Measurements from ENCODE around the gene MUC4. TPM values are rescaled to one million over a fixed set of nuclear protein-coding genes. Genes with fewer than 3 reads are reported as not detected.
"Not testable (repeated sequence)": the region's sequence is repeated elsewhere in the genome, so short reads cannot be mapped to it uniquely, and the experiment has no call there.

MUC4 gene
- total and polyA plus RNA-seq, 9 donors: 0.02 to 0.99 (median 0.31) TPM; not detected in 2

DNA sequence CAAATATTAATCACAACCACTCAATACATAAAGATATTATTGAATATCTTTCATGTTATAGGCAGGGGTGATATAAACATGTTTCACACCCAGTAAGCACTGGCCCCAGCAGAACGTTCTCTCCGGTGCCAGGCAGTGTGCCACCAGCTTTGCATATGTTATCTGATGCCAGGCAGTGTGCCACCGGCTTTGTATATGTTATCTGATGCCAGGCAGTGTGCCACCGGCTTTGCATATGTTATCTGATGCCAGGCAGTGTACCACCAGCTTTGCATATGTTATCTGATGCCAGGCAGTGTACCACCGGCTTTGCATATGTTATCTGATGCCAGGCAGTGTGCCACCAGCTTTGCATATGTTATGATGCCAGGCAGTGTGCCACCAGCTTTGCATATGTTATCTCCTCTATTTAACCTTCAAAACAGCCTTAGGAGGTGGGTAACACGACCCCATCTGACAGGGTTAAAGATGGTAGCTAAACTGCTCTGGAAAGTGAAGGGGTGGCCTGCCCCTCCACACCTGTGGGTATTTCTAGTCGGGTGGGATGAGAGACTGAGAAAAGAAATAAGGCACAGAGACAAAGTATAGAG, 84.0 kb downstream of the MUC4 start:
- intact Hi-C loops (cut with DNase I): loop anchor here in 1 of 4 donors (2.0 kb wide), 1 partner anchor 109 kb away; no protein-coding TSS in a partner anchor
- no peaks in the 10 kb centered on the region for H3K27me3 ChIP-seq
- H3K27ac ChIP-seq: no peak overlapping the region
- TF ChIP-seq, protein P1, sequence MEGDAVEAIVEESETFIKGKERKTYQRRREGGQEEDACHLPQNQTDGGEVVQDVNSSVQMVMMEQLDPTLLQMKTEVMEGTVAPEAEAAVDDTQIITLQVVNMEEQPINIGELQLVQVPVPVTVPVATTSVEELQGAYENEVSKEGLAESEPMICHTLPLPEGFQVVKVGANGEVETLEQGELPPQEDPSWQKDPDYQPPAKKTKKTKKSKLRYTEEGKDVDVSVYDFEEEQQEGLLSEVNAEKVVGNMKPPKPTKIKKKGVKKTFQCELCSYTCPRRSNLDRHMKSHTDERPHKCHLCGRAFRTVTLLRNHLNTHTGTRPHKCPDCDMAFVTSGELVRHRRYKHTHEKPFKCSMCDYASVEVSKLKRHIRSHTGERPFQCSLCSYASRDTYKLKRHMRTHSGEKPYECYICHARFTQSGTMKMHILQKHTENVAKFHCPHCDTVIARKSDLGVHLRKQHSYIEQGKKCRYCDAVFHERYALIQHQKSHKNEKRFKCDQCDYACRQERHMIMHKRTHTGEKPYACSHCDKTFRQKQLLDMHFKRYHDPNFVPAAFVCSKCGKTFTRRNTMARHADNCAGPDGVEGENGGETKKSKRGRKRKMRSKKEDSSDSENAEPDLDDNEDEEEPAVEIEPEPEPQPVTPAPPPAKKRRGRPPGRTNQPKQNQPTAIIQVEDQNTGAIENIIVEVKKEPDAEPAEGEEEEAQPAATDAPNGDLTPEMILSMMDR (IDR thresholded peaks at IDR 0.05): no peak
- TF ChIP-seq EP300 (IDR thresholded peaks at IDR 0.05) (no peak), POLR2A (IDR thresholded peaks at IDR 0.05) (no peak)
- no peaks in the 10 kb centered on the region for H3K9me3 ChIP-seq
- H3K36me3 ChIP-seq: no peaks in the 10 kb centered on the region
- H3K4me1 ChIP-seq (ENCODE audit: insufficient read depth): no peaks in the 10 kb centered on the region
- 37 to 51% (median 43%) methylated on average over 7 of the region's 7 CpGs for WGBS, 3 donors
- H3K4me3 ChIP-seq: no peak overlapping the region
- no peak for DNase-seq

DNA sequence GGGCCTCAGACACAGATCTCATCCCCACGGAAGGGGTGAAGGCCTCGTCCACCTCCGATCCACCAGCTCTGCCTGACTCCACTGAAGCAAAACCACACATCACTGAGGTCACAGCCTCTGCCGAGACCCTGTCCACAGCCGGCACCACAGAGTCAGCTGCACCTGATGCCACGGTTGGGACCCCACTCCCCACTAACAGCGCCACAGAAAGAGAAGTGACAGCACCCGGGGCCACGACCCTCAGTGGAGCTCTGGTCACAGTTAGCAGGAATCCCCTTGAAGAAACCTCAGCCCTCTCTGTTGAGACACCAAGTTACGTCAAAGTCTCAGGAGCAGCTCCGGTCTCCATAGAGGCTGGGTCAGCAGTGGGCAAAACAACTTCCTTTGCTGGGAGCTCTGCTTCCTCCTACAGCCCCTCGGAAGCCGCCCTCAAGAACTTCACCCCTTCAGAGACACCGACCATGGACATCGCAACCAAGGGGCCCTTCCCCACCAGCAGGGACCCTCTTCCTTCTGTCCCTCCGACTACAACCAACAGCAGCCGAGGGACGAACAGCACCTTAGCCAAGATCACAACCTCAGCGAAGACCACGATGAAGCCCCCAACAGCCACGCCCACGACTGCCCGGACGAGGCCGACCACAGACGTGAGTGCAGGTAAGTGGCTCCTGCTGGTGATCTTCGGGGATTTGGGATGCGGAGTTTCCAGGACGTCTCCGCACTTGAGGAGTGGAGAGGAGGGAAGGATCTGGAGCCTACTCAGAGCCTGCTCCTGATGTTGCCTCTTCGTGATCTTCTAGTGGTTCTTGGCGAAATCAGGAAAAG, 85.6 kb downstream of the MUC4 start:
- H3K27me3 ChIP-seq; DNase-seq; H3K27ac ChIP-seq; H3K4me3 ChIP-seq; H3K4me1 ChIP-seq (ENCODE audit: insufficient read depth); H3K9me3 ChIP-seq; H3K36me3 ChIP-seq: not testable (repeated sequence)
- intact Hi-C loops (cut with DNase I): loop anchor here in 1 of 4 donors (2.0 kb wide), 1 partner anchor 107 kb away; no protein-coding TSS in a partner anchor
- 90 to 96% (median 93%) methylated on average over 29 to 32 of the region's 32 CpGs for WGBS, 3 donors

DNA sequence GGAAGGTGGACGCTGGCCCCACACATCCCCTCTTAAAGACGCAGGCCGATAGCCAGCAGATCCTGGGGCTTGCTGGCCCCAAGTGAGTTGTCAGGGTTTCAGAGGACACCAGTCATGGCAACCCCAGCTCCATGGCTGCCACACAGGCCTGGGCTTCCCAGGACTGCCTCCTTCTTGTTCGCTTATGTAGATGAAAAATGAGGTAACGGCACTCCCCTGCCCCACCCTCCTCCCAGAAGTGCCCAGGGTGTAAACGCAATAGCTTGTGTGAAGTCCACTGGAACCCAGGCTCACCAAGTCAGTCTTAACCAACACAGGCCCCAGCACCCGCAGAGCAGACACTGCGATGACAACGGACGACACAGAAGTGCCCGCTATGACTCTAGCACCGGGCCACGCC, 87.4 kb downstream of the MUC4 start:
- H3K4me3 ChIP-seq; DNase-seq; H3K9me3 ChIP-seq; H3K4me1 ChIP-seq (ENCODE audit: insufficient read depth); H3K36me3 ChIP-seq; H3K27ac ChIP-seq; intact Hi-C loops (cut with DNase I); H3K27me3 ChIP-seq: not testable (repeated sequence)
- 84% methylated on average over 5 of the region's 13 CpGs; no CpG with 5 or more reads in 2 of the 3 donors for WGBS, 3 donors

DNA sequence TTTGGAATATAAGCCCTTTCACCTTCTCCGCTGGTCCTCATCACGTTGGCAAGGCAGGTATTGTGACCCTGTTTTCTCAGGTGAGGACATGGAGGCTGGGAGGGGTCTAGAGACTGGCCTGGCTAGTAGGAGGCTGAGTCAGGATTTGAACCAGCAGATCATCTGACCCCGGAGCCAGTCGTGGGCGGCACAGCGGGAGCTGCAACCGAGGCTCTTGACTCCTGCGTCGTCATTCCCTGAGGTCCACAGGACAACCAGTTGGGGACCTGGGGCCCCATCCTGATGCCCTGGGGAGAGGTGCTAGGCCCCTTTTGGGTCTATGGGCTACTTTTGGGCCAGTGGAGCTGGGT, 88.8 kb downstream of the MUC4 start:
- H3K36me3 ChIP-seq; H3K9me3 ChIP-seq; H3K4me1 ChIP-seq (ENCODE audit: insufficient read depth); DNase-seq; H3K27me3 ChIP-seq; intact Hi-C loops (cut with DNase I); H3K27ac ChIP-seq; H3K4me3 ChIP-seq: not testable (repeated sequence)
- 63 to 91% (median 66%) methylated on average over 6 to 9 of the region's 9 CpGs for WGBS, 3 donors

DNA sequence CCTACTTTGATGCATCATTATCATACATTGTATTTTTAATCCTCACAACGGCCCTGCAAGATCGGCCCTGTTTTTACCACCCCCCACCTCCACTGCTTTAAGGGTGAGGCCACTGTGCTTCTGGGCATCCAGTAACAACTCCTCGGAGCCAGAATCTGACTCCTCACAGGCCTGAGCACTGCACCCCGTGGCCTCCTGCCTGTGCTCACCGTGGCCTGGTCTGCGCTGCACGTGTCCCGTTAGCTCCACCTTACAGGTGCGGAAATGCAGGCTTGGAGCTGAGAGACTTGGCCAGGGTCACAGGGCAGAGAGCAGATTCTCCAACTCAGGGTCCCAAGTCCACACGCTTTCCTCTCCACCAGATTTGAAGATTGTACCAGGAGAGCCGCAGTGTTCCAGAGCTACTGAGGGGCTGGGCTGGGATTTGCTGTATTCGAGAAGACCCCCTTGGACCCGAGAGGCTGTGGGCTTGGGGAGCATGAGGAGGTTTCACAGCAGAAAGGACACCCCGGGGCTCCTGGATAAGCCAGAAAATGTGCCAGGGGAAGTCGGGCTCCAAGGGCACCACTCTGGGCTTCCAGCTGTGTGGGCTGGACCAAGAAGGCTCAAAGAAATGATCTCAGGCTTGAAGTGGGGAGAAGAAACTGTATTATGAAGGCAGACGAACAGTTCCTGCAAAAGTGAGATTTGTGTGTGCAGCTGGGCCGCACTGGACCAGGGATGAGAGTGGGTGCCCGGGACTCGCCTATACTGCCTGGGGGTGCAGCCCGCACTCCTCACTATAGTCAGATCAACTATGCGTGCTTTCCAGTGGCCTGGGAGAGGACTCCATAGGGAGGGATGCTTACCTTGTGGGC, 89.4 kb downstream of the MUC4 start:
- intact Hi-C loops (cut with DNase I); H3K4me1 ChIP-seq (ENCODE audit: insufficient read depth); H3K9me3 ChIP-seq; H3K27ac ChIP-seq; DNase-seq; H3K27me3 ChIP-seq; H3K36me3 ChIP-seq; H3K4me3 ChIP-seq: not testable (repeated sequence)
- WGBS, 3 donors: 71 to 83% (median 81%) methylated on average over 10 to 17 of the region's 21 CpGs

DNA sequence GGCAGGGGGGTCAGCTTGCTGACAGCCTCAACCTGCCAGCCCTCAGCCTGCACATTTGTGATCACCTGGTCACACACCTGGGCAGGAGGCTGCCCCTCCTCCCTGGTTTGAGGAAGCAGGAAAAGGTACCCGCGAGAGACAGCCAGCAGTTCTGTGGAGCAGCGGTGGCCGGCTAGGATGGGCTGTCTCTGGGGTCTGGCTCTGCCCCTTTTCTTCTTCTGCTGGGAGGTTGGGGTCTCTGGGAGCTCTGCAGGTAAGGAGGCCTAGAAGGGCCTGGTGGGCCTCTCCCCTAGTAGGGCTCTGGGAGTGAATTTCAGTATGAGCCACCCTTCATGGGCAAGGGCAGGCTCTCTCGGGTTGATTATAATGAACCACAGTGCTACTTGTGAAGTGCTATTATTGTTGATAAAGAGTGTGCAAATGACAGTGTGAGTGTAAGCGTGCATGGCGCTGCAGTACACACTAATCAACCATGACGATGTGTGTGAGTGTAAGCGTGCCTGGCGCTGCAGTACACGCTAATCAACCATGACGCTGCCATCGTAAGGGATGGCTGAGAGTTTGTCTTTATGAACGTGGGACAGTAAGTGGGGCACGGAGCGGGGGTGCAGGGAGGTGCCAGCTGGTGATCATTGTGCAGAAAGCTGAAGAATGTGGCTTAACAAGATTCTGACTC, 90.8 kb downstream of the MUC4 start, which contains the start of gene MUC20:
MUC20 (plus strand) TSS at position 148 of the 676 bp plus-strand sequence; CDS start at position 178, 30 bp downstream.
- not testable (repeated sequence) for H3K36me3 ChIP-seq; H3K9me3 ChIP-seq; H3K4me1 ChIP-seq (ENCODE audit: insufficient read depth); DNase-seq; H3K27me3 ChIP-seq; H3K27ac ChIP-seq; H3K4me3 ChIP-seq
- intact Hi-C loops (cut with DNase I): loop anchor here in 1 of 4 donors (2.0 kb wide), 1 partner anchor 104 kb away; no protein-coding TSS in a partner anchor
- 76 to 87% (median 76%) methylated on average over 13 to 16 of the region's 16 CpGs for WGBS, 3 donors

DNA sequence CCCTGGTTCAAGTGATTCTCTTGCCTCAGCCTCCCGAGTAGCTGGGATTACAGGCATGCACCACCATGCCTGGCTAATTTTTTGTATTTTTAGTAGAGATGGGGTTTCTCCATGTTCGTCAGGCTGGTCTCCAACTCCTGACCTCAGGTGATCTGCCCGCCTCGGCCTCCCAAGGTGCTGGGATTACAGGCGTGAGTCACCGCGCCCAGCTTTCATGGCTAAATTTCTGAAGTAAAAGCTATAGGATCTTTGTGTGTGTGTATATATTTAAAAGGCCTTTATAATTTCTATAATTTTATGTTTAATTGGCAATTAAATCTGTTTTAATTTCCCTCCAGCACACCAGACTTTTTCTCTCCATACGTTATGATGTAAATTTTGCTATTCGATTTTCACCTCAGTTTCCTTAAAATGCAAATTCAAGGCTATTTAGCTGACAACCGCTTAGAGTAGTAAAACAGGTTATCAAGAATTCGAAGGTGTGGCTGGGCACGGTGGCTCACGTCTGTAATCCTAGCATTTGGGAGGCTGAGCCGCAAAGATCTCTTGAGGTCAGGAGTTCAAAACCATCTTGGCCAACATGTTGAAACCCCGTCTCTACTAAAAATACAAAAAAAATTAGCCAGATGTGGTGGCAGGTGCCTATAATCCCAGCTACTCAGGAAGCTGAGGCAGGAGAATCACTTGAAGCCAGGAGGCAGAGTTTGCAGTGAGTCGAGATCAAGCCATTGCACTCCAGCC, 92.0 kb downstream of the MUC4 start:
- intact Hi-C loops (cut with DNase I): loop anchor here in 1 of 4 donors (2.0 kb wide), 1 partner anchor 103 kb away; no protein-coding TSS in a partner anchor
- not testable (repeated sequence) for H3K4me1 ChIP-seq (ENCODE audit: insufficient read depth)
- WGBS, 3 donors: 90 to 92% (median 91%) methylated on average over 16 of the region's 16 CpGs

More for the DNA sequence above, 92.0 kb downstream of the MUC4 start:
- DNase-seq, H3K4me3 ChIP-seq, H3K27me3 ChIP-seq, H3K36me3 ChIP-seq, H3K27ac ChIP-seq, H3K9me3 ChIP-seq: not testable (repeated sequence)
